T-helper 17 cell (primary cell): ENCODE measurements around the gene CDKN2A. TPM values are rescaled to one million over a fixed set of nuclear protein-coding genes. Genes with fewer than 3 reads are reported as not detected.
"Not testable (repeated sequence)": the region's sequence is repeated elsewhere in the genome, so short reads cannot be mapped to it uniquely, and the experiment has no call there.

Experiments
- ATAC-seq: fragments of 150-1000 bp; cut with Tn5 transposase; 2 replicates; pipeline ENCODE4 v1.10.0; 2021; ENCODE audit warnings: mild to moderate bottlenecking, moderate library complexity
- DNase-seq, 3 donors: peaks; one replicate each; pipeline versions ENCODE4 v3.0.0 to v3.0.0-alpha.2; 2020 to 2021
- H3K9me3 ChIP-seq: one replicate; pipeline ENCODE4 v1.7.0; 2013; ENCODE audit warnings: low read length, mild to moderate bottlenecking; ENCODE audit not compliant: control insufficient read depth, poor library complexity, severe bottlenecking
- H3K27ac Mint-ChIP-seq: one replicate; pipeline ENCODE4 v1.8.0; 2022; ENCODE audit warnings: mild to moderate bottlenecking, moderate library complexity, mixed read lengths
- H3K27me3 Mint-ChIP-seq: one replicate; pipeline ENCODE4 v1.8.0; 2022; ENCODE audit warnings: mixed read lengths
- H3K36me3 Mint-ChIP-seq: one replicate; pipeline ENCODE4 v1.8.0; 2022; ENCODE audit warnings: low read depth, mixed read lengths
- H3K4me1 Mint-ChIP-seq: one replicate; pipeline ENCODE4 v1.8.0; 2022; ENCODE audit warnings: mild to moderate bottlenecking, mixed read lengths
- H3K4me3 Mint-ChIP-seq: one replicate; pipeline ENCODE4 v1.8.0; 2022; ENCODE audit warnings: mild to moderate bottlenecking, moderate library complexity, mixed read lengths
- total RNA-seq, 4 donors: library from RNA in 2 of 4; stranded (reverse) in 2 of 4; gene quantifications; one replicate each; pipeline ENCODE4 v1.2.3 and lab custom pipeline; 2022 to 2026

CDKN2A gene
- total RNA-seq, 2 donors from 2014 or later = 4.9 to 5.7 TPM

DNA sequence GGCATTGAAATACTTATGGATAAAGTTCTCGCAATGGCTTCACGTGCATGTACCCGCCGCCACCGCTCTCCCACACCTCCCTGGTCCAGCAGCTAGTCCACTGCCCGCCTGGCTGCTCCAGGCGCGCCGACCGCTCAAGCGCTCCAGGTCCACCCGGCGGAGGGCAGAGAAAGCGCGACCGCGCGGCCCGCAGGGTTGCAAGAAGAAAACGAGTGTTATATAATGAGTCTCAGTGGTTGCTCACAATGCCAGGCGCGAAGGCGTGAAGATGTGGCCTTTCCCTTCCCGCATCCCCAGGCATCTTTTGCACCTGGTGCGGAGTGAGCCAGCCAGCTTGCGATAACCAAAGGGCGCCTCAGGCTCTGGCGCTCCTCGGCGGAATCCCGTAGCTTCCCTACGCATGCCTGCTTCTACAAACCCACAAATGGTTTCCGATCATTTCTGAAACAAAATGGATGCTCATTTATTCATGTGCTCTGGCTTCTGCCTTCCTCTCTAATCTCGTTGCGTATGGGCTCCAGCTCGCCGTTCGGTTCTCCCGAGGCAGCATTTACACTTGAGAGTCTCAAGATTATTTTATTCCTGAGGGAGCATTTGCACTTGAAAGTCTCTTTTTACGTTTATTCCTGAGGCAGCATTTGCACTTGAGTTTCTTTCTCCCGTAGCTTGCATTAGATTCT, 25.7 kb downstream of the CDKN2A start:
- H3K4me3 Mint-ChIP-seq = peak overlapping the region; percentile 46
- no peak for DNase-seq
- ATAC-seq = no peak
- peak overlapping the region; percentile 79 for H3K27ac Mint-ChIP-seq
- peaks cover 41% of the 10 kb centered on the region for H3K9me3 ChIP-seq
- H3K27me3 Mint-ChIP-seq = peaks cover 83% of the 10 kb centered on the region
- peaks cover 20% of the 10 kb centered on the region for H3K4me1 Mint-ChIP-seq
- H3K36me3 Mint-ChIP-seq = peaks cover 11% of the 10 kb centered on the region

DNA sequence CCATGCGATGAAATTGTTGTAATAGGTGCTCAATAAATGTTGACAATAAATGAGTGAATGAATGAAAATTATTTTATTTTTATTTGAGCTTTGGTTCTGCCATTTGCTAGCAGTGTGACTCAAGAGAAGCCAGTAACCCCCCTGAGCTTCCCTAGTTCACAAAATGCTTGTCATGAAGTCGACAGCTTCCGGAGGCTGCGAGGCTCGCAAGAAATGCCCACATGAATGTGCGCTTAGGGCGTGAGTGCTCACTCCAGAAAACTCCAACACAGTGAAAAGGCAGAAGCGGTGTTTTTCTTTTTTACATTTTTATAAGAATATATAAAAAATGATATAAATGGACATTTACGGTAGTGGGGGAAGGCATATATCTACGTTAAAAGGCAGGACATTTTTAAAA, 26.5 kb downstream of the CDKN2A start:
- peak overlapping the region; percentile 79 for H3K27ac Mint-ChIP-seq
- no peak for ATAC-seq
- H3K9me3 ChIP-seq = peaks cover 46% of the 10 kb centered on the region

DNA sequence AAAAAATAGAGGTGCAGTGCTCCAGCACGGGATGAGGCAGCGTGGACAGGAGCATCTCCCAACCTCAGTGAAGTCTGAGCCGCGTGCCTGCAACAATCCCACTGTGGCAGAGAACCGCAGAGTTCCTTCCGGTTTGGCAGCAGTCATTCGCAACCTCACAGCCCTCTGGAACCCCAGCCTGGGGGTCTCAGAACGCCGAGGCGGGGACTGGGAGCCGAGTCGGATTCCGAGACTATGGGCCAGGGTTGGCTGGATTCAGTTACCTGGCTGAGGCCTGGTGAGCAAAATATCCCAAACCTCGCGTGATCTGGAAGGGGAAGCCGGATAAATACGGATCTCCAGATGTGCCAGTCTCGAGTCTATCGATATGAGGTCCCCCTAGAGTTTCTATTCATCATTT, 27.0 kb downstream of the CDKN2A start:
- H3K4me1 Mint-ChIP-seq = peaks cover 20% of the 10 kb centered on the region
- no peak for DNase-seq
- no peak overlapping the region for H3K4me3 Mint-ChIP-seq
- H3K36me3 Mint-ChIP-seq = peaks cover 11% of the 10 kb centered on the region
- H3K9me3 ChIP-seq = peaks cover 43% of the 10 kb centered on the region
- peaks cover 87% of the 10 kb centered on the region for H3K27me3 Mint-ChIP-seq
- H3K27ac Mint-ChIP-seq = peak overlapping the region; percentile 79
- no peak for ATAC-seq

More for the DNA sequence above, 26.5 kb downstream of the CDKN2A start:
- no peak for DNase-seq
- Mint-ChIP-seq H3K36me3 (peaks cover 11% of the 10 kb centered on the region), H3K27me3 (peaks cover 87% of the 10 kb centered on the region), H3K4me1 (peaks cover 20% of the 10 kb centered on the region), H3K4me3 (no peak overlapping the region)

DNA sequence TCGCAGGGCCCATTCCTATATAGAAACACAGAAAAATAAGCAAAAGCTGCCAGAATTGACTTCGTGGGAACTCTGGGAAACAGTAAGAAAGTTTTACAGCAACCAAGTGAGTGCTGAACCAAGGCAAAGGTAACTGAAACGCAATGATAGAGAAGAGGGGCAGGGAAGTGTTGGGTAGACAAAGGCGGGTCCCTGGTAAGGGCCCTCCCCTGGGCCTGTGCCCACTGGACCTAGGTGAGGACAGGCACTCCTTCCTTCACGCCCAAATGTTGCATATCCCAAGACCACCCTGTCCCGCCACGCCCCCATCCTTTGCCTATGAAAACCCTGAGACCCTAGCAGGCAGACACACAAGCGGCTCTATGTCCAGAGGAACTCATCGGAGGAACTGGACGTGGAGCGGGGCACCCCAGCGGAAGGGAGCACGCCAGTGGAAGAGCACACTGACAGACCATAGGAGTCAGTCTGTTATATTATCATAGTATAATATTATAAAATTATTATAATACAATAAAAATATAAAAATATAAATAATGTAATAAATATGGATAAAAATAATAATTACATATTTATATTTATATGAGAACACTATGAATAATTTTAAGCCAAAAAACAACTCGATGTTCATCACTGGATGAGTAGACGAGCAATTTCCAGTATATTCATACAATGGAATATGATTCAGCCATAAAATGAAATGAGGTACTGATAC, 27.9 kb downstream of the CDKN2A start:
- no peak for DNase-seq
- no peak for ATAC-seq
- H3K9me3 ChIP-seq = peaks cover 43% of the 10 kb centered on the region
- peak overlapping the region; percentile 71 for H3K4me3 Mint-ChIP-seq
- peaks cover 11% of the 10 kb centered on the region for H3K36me3 Mint-ChIP-seq
- H3K27me3 Mint-ChIP-seq = peaks cover 87% of the 10 kb centered on the region
- H3K4me1 Mint-ChIP-seq = peaks cover 18% of the 10 kb centered on the region
- peak overlapping the region; percentile 79 for H3K27ac Mint-ChIP-seq

DNA sequence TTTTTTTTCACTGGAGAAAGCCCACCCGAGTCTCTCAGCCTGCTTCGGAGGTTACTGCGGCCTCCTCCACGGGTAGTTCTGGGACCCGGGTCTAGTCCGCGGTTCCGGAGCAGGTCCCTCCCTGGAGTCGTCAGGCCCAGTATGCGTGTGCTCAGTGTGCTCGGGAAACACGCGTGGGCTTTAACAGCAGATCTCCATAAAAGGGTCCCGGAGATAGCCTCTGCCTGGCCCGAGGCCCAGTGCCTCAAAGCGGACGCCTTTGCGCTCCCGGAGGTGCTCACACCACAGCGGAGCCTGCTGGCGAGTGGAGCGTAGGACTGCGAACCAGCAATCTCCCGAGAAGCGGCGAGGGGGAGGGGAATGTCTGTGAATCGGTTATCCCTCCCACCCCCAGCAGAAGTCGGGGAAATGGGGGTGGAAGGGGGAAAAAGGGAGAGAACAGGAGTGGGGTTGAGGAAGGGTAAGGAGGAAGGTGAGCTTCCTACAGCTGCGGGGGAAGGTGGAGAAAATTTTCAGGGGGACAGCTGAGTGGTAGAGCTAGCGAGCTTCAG, 28.7 kb downstream of the CDKN2A start:
- H3K9me3 ChIP-seq = peaks cover 40% of the 10 kb centered on the region
- H3K4me3 Mint-ChIP-seq = peak overlapping the region; percentile 71
- peaks cover 9% of the 10 kb centered on the region for H3K36me3 Mint-ChIP-seq
- H3K27ac Mint-ChIP-seq = peak overlapping the region; percentile 72
- H3K27me3 Mint-ChIP-seq = peaks cover 87% of the 10 kb centered on the region
- peak; percentile 61 for ATAC-seq
- H3K4me1 Mint-ChIP-seq = peaks cover 15% of the 10 kb centered on the region
- no peak for DNase-seq

DNA sequence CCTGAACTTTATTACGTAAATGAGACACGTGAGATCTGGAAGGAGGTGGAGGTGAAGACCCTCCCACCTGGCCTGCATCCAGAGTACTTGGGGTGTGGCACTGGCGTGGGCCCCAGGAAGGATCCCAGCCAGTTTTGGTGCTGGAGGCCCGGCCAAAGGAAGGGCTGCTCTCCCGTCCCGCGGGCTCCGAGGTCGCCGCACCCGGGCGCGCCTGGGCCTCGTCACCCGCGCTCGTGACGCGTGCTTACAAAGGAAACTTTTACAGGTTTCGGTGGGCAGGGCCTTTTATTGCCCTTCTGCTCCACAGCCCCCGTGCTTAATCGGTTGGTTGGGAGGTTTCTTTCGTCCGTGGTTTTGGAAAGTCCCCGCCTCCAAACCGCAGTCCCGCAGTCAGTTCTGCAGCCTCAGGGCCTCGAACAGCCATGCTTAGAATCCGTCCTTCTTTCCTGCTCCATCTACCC, 29.2 kb downstream of the CDKN2A start:
- peak; percentile 41 to 59 (median 54) for DNase-seq
- Mint-ChIP-seq H3K36me3 (peaks cover 9% of the 10 kb centered on the region), H3K4me1 (peaks cover 15% of the 10 kb centered on the region), H3K27ac (peak overlapping the region; percentile 72), H3K4me3 (peak overlapping the region; percentile 71), H3K27me3 (peaks cover 87% of the 10 kb centered on the region)
- ATAC-seq = peak; percentile 88
- peaks cover 38% of the 10 kb centered on the region for H3K9me3 ChIP-seq

DNA sequence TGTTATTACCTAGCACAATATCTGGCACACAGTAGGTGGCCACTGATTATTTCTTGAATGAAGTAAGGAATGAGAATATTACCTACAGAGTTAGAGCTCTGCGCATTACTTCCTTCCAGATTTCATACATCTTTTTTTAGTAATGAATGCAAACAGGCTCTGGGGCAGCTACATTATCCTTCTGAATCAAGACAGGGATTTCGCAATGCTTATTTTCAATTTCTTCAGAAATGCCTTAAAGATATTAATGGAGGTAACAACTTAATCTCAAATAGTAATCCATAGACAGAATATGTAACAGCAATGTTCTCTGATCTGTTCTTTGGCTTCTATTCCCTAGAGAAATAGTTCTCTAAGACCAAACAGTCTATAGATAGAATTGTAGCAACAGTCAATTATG, 32.6 kb downstream of the CDKN2A start:
- peaks cover 10% of the 10 kb centered on the region for H3K9me3 ChIP-seq
- H3K4me3 Mint-ChIP-seq = no peak overlapping the region
- peaks cover 10% of the 10 kb centered on the region for H3K4me1 Mint-ChIP-seq
- DNase-seq (no peak), ATAC-seq (no peak)
- peaks cover 3% of the 10 kb centered on the region for H3K36me3 Mint-ChIP-seq
- peaks cover 66% of the 10 kb centered on the region for H3K27me3 Mint-ChIP-seq
- H3K27ac Mint-ChIP-seq = no peak overlapping the region

DNA sequence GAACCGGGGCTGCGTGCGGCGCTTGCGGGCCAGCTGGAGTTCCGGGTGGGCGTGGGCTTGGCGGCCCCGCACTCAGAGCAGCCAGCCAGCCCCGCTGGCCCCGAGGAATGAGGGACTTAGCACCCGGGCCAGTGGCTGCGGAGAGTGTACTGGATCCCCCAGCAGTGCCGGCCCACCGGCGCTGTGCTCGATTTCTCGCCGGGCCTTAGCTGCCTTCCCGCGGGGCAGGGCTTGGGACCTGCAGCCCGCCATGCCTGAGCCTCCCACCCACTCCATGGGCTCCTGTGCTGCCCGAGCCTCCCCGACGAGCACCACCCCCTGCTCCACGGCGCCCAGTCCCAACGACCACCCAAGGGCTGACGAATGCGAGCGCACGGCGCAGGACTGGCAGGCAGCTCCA, 34.9 kb downstream of the CDKN2A start:
- not testable (repeated sequence) for H3K9me3 ChIP-seq, H3K27ac Mint-ChIP-seq, ATAC-seq, H3K36me3 Mint-ChIP-seq, DNase-seq, H3K4me3 Mint-ChIP-seq, H3K4me1 Mint-ChIP-seq
- peaks cover 50% of the 10 kb centered on the region for H3K27me3 Mint-ChIP-seq

DNA sequence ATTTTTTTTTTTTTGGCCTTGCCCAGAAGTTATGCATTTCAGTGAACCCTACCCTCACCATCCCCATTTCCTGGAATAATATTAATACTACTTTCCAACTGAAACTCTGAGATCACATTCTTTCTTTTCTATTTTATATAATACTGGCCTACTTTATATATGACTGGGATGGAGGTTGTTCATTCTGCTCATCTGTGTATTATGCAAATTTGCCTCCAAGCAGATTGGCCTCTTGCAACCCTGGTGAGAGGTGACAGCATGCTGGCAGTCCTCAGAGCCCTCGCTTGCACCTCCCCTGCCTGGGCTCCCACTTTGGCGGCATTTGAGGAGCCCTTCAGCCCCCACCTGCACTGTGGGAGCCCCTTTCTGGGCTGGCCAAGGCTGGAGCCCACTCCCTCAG, 35.4 kb downstream of the CDKN2A start:
- Mint-ChIP-seq H3K4me3 (no peak overlapping the region), H3K27ac (no peak overlapping the region), H3K4me1 (no peaks in the 10 kb centered on the region), H3K27me3 (peaks cover 45% of the 10 kb centered on the region), H3K36me3 (no peaks in the 10 kb centered on the region)
- no peak for ATAC-seq
- peaks cover 5% of the 10 kb centered on the region for H3K9me3 ChIP-seq
- DNase-seq = no peak

DNA sequence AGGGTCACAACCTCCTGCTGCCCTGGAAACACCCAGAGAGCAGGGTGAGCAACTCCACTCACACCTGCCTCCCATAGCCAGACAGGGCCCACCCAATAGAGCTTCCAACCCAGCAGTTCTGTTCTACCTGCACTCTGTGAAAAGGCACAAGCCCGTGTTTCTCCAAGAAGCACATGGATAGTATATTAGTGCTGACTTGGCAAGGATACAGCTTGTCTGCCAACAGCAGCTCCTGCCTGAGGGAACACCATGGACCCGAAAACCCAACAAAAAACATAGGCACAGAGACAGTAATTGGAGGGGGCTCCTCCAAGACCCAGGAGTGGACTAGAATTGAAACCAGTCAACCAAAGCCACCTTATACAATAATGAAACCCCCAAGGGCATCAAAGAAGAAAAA, 48.6 kb downstream of the CDKN2A start:
- Mint-ChIP-seq H3K4me3 (no peak overlapping the region), H3K36me3 (no peaks in the 10 kb centered on the region), H3K27me3 (peaks cover 15% of the 10 kb centered on the region), H3K4me1 (no peaks in the 10 kb centered on the region), H3K27ac (no peak overlapping the region)
- no peak for ATAC-seq
- no peak for DNase-seq
- no peaks in the 10 kb centered on the region for H3K9me3 ChIP-seq

DNA sequence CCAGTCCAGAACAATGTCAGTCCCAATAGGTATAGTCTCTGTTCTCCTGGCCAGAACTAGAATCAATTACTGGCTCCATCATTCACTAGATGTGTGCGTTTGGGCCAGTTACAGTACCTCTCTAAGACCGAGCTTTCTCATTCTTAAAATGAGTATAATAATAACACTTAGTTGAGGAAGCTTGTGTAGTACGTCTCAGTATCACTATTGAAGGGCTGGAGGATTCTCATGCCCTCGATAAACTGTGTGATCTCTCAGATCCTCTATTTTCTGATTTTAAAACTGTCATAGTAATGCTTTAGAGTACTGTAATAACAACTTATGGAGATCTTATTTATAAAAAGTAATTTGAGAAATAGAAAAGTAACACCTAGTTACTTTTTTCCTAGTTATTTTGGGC, 50.7 kb downstream of the CDKN2A start:
- ATAC-seq = no peak
- Mint-ChIP-seq H3K4me3 (no peak overlapping the region), H3K27me3 (peaks cover 19% of the 10 kb centered on the region), H3K27ac (no peak overlapping the region), H3K36me3 (no peaks in the 10 kb centered on the region), H3K4me1 (no peaks in the 10 kb centered on the region)
- H3K9me3 ChIP-seq = no peaks in the 10 kb centered on the region
- DNase-seq = no peak

DNA sequence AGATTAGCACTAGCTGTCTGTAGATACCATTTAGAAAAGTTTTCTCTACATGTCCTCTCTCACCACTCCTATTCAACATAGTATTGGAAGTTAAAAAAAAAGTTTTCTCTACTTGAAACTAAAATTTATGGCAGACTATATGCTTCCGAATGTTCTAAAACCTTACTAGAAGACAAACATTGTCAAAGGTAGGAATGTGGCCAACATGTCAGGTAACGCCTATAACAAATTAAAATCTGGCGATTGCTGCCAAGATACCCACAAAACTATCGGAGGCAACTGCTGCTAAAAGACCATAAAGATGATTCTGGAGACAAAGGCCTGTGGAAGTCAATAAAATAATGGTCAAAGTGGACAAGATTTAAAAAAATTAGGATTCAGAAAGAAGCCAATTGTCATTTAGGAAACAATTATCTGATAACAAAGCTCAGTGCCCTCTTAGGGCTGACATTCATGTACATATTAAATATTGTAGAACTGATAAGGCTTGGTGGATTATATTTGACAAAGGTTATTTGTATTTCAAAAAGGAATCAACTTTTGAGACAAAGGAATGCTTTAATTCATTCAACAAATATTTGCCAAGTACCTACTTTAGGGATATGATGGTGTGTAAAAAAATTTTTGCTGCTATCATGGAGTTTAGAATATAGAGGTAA, 52.7 kb downstream of the CDKN2A start:
- H3K27me3 Mint-ChIP-seq = peaks cover 19% of the 10 kb centered on the region
- H3K4me3 Mint-ChIP-seq = no peak overlapping the region
- H3K4me1 Mint-ChIP-seq = no peaks in the 10 kb centered on the region
- no peak for ATAC-seq
- no peak for DNase-seq
- no peak overlapping the region for H3K27ac Mint-ChIP-seq
- H3K36me3 Mint-ChIP-seq = no peaks in the 10 kb centered on the region
- H3K9me3 ChIP-seq = no peaks in the 10 kb centered on the region

DNA sequence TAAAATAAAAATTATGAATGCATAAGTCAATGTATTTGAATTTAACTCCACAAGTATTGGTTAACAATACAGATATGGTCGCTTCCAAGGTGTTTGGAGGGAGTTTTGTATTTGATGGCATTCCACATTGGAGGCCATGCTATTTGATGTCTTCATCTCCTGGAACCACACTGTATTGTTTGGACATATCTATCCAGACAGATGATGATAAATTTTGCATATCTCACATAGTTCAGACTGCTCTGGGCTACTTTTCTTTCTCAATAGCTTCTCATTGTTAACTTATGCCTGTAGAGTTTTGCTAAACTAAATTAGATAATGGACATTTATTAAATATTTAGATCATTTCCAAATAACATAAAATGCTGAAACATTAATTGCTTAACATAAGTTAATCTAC, 58.0 kb downstream of the CDKN2A start:
- H3K9me3 ChIP-seq = no peaks in the 10 kb centered on the region
- ATAC-seq (no peak), DNase-seq (no peak)
- Mint-ChIP-seq H3K4me1 (no peaks in the 10 kb centered on the region), H3K27me3 (peaks cover 5% of the 10 kb centered on the region), H3K36me3 (peaks cover 3% of the 10 kb centered on the region), H3K27ac (no peak overlapping the region), H3K4me3 (no peak overlapping the region)
